Chondrocyte (in vitro differentiated cells): ENCODE measurements around the gene ZBTB12. TPM values are rescaled to one million over a fixed set of nuclear protein-coding genes. Genes with fewer than 3 reads are reported as not detected.
"Not testable (repeated sequence)": the region's sequence is repeated elsewhere in the genome, so short reads cannot be mapped to it uniquely, and the experiment has no call there.

Experiments
- DNase-seq: peaks from one replicate; pipeline ENCODE4 v3.0.0; 2021; ENCODE audit warnings: mixed read lengths, low spot score
- H3K27ac Mint-ChIP-seq: one replicate; pipeline ENCODE4 v1.8.0; 2021; ENCODE audit warnings: mild to moderate bottlenecking, moderate library complexity, mixed read lengths; ENCODE audit not compliant: unreplicated experiment
- H3K27me3 Mint-ChIP-seq: 2 replicates; pipeline ENCODE4 v1.8.0; 2021; ENCODE audit warnings: low read depth, mixed read lengths
- H3K36me3 Mint-ChIP-seq: 2 replicates; pipeline ENCODE4 v1.8.0; 2021; ENCODE audit warnings: low read depth, mixed read lengths
- H3K4me1 Mint-ChIP-seq: 2 replicates; pipeline ENCODE4 v1.8.0; 2021; ENCODE audit warnings: low read depth, mild to moderate bottlenecking, mixed read lengths
- H3K4me3 Mint-ChIP-seq: one replicate; pipeline ENCODE4 v1.8.0; 2021; ENCODE audit warnings: mild to moderate bottlenecking, moderate library complexity, mixed read lengths; ENCODE audit not compliant: unreplicated experiment
- H3K9me3 Mint-ChIP-seq: 2 replicates; pipeline ENCODE4 v1.8.0; 2021; ENCODE audit warnings: low read depth, mixed read lengths
- total RNA-seq: library from RNA; stranded (reverse); gene quantifications from 3 replicates; pipeline ENCODE4 v1.2.1, GENCODE V29; 2021
- TF ChIP-seq, protein P1 (sequence below): fragments of 200-600 bp; sonication (generic); IDR thresholded peaks from 2 replicates; pipeline ENCODE4 v1.5.0; 2021; ENCODE audit warnings: antibody characterized with exemption, mild to moderate bottlenecking, moderate library complexity

ZBTB12 gene
- total RNA-seq, 1 donor from 2014 or later = 6.7 TPM

DNA sequence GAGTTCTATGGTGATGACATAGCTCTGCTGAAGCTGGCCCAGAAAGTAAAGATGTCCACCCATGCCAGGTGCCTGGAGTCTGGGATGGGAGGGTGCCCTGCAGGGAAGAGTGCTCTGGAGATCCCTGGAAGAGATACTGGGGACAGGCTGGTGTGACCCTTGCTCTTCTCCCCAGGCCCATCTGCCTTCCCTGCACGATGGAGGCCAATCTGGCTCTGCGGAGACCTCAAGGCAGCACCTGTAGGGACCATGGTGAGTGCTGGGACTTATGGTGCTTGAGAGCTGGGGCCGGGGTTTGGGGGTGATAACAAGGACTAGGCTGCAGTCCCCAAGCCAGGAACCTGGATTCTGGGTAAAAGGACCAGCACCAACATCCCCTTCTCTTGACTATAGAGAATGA, 41.9 kb upstream of the ZBTB12 start:
- no peak overlapping the region for H3K27ac Mint-ChIP-seq
- H3K9me3 Mint-ChIP-seq = no peaks in the 10 kb centered on the region
- no peak overlapping the region for H3K4me3 Mint-ChIP-seq
- H3K36me3 Mint-ChIP-seq = peaks cover 2% of the 10 kb centered on the region
- H3K4me1 Mint-ChIP-seq = peaks cover 32% of the 10 kb centered on the region
- no peak for DNase-seq
- TF ChIP-seq, protein P1, sequence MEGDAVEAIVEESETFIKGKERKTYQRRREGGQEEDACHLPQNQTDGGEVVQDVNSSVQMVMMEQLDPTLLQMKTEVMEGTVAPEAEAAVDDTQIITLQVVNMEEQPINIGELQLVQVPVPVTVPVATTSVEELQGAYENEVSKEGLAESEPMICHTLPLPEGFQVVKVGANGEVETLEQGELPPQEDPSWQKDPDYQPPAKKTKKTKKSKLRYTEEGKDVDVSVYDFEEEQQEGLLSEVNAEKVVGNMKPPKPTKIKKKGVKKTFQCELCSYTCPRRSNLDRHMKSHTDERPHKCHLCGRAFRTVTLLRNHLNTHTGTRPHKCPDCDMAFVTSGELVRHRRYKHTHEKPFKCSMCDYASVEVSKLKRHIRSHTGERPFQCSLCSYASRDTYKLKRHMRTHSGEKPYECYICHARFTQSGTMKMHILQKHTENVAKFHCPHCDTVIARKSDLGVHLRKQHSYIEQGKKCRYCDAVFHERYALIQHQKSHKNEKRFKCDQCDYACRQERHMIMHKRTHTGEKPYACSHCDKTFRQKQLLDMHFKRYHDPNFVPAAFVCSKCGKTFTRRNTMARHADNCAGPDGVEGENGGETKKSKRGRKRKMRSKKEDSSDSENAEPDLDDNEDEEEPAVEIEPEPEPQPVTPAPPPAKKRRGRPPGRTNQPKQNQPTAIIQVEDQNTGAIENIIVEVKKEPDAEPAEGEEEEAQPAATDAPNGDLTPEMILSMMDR = no peak
- H3K27me3 Mint-ChIP-seq = peaks cover 3% of the 10 kb centered on the region

DNA sequence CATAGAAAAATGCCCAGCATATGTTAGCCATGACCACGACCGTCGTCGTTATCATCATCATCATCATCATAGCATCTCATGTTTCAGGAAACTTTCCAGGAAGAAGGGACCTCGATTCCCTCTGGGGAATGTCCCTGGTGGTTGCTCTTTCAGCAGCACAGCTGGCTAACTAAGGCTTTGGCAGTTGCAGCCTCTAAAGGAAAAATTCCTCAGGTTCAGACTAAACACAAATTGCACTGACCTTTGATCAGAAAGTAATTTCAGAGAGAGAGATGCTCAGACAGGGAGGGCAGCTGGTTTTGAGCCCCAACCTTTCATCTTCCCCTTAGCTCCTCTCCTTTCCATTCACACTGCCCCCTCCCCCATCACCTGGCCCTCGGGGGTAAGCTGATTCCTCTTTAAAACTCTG, 38.4 kb upstream of the ZBTB12 start:
- H3K27ac Mint-ChIP-seq = peak overlapping the region; percentile 73
- H3K9me3 Mint-ChIP-seq = no peaks in the 10 kb centered on the region
- TF ChIP-seq, protein P1 = no peak
- H3K36me3 Mint-ChIP-seq = peaks cover 2% of the 10 kb centered on the region
- peak overlapping the region; percentile 8 for H3K4me3 Mint-ChIP-seq
- H3K27me3 Mint-ChIP-seq = peaks cover 3% of the 10 kb centered on the region
- DNase-seq = no peak
- peaks cover 17% of the 10 kb centered on the region for H3K4me1 Mint-ChIP-seq

DNA sequence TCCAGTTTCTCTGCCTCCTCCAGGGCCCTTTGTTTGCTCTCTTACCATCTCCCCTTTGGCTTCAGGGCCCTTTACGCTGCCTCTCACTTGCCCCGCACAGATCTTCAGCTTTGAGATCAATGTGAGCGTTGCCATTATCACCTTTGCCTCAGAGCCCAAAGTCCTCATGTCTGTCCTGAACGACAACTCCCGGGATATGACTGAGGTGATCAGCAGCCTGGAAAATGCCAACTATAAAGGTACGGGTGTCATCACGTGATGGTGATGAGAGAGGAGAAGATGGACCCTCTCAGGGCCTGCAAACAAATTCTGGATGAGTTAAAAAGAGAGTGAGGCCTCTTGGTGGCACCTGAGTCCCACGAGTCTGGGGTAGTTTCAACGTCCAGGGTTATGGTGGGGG, 33.9 kb upstream of the ZBTB12 start:
- H3K27ac Mint-ChIP-seq = no peak overlapping the region
- H3K4me1 Mint-ChIP-seq = peaks cover 9% of the 10 kb centered on the region
- H3K27me3 Mint-ChIP-seq = peaks cover 9% of the 10 kb centered on the region
- DNase-seq = no peak
- TF ChIP-seq, protein P1 = no peak
- no peak overlapping the region for H3K4me3 Mint-ChIP-seq
- H3K9me3 Mint-ChIP-seq = no peaks in the 10 kb centered on the region
- no peaks in the 10 kb centered on the region for H3K36me3 Mint-ChIP-seq

DNA sequence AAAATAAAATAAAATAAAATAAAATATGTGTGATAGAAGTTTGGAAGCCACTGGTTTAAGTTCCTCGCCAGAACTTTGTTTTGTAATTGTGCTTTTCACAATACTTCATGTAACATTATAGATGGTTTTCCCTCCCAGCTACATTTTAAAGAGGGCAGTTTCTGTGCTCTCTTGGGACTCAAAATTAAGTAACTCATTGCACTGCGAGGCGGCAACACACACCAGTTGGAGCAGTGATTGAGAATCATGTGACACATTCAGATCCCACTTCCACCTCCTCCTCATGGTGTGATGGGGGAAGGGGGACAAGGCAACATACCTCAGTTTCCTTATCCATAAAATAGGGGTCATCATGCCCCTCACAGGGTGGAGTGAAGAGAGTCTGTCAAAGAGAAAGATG, 33.1 kb upstream of the ZBTB12 start:
- Mint-ChIP-seq H3K4me1 (peaks cover under 1% of the 10 kb centered on the region), H3K27me3 (peaks cover 9% of the 10 kb centered on the region), H3K9me3 (no peaks in the 10 kb centered on the region)

DNA sequence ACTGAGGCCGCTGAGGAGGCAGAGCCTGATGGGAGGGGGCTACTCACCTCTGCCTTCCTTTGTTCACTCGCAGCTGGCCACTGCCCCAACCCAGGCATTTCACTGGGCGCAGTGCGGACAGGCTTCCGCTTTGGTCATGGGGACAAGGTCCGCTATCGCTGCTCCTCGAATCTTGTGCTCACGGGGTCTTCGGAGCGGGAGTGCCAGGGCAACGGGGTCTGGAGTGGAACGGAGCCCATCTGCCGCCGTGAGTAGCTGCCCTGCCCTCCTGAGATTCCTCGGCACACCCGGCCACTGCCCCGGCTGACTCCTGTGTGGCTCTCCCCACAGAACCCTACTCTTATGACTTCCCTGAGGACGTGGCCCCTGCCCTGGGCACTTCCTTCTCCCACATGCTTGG, 31.7 kb upstream of the ZBTB12 start:
- no peak for DNase-seq
- TF ChIP-seq, protein P1 = no peak
- H3K4me3 Mint-ChIP-seq = no peak overlapping the region
- H3K9me3 Mint-ChIP-seq = no peaks in the 10 kb centered on the region
- no peaks in the 10 kb centered on the region for H3K36me3 Mint-ChIP-seq
- H3K27me3 Mint-ChIP-seq = peaks cover 9% of the 10 kb centered on the region
- H3K27ac Mint-ChIP-seq = no peak overlapping the region
- H3K4me1 Mint-ChIP-seq = no peaks in the 10 kb centered on the region

More for the DNA sequence above, 33.1 kb upstream of the ZBTB12 start:
- no peak for DNase-seq
- Mint-ChIP-seq H3K4me3 (no peak overlapping the region), H3K36me3 (no peaks in the 10 kb centered on the region), H3K27ac (no peak overlapping the region)
- TF ChIP-seq, protein P1 = no peak

DNA sequence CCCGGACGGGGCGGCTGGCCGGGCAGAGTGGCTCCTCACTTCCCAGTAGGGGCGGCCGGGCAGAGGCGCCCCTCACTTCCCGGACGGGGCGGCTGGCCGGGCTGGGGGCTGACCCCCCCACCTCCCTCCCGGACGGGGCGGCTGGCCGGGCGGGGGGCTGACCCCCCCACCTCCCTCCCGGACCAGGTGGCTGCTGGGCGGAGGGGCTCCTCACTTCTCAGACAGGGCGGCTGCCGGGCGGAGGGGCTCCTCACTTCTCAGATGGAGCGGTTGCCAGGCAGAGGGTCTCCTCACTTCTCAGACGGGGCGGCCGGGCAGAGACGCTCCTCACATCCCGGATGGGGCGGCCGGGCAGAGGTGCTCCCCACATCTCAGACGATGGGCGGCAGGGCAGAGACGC, 30.3 kb upstream of the ZBTB12 start:
- DNase-seq, H3K27ac Mint-ChIP-seq, H3K4me1 Mint-ChIP-seq, H3K27me3 Mint-ChIP-seq, H3K36me3 Mint-ChIP-seq, H3K9me3 Mint-ChIP-seq, H3K4me3 Mint-ChIP-seq: not testable (repeated sequence)
